ENCODE data around the gene SFT2D2.

The SFT2D2 gene

DNA sequence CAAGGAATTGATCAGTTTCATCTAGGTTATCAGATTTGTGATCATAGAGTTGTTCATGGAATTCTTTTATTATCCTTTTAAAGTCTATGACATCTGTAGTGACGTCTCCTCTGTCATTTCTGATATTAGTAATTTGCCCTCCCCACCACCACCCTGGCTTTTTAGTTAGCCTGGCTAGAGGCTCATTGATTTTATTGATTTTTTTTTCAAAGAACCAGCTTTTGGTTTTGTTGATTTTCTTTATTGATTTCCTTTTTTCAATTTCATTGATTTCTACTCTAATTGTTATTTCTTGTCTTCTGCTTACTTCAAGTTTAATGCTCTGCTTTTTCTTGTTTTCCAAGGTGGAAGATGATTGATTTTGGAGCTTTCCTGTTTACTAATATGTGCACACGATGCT is 31.6 kb downstream of the SFT2D2 start:
- no peak for FAIRE-seq
- no peak for TF ChIP-seq POLR2A (IDR thresholded peaks at IDR 0.05; ENCODE audit: low read depth, low read length)
- TF ChIP-seq POLR2AphosphoS5 (IDR thresholded peaks at IDR 0.05; ENCODE audit: low read depth, low read length) = no peak
- no peak for TF ChIP-seq SPI1 (IDR thresholded peaks at IDR 0.05; ENCODE audit: low read depth, low read length)
- no peak for TF ChIP-seq POU2F2 (IDR thresholded peaks at IDR 0.05; ENCODE audit: low read depth, low read length)
- no peak for TF ChIP-seq PAX5 (IDR thresholded peaks at IDR 0.05; ENCODE audit: insufficient read depth, low read length, severe bottlenecking)
- no peak for TF ChIP-seq TAF1 (IDR thresholded peaks at IDR 0.05; ENCODE audit: low read depth, low read length)
- no peak for DNase-seq (ENCODE audit: insufficient read length, low spot score)

DNA sequence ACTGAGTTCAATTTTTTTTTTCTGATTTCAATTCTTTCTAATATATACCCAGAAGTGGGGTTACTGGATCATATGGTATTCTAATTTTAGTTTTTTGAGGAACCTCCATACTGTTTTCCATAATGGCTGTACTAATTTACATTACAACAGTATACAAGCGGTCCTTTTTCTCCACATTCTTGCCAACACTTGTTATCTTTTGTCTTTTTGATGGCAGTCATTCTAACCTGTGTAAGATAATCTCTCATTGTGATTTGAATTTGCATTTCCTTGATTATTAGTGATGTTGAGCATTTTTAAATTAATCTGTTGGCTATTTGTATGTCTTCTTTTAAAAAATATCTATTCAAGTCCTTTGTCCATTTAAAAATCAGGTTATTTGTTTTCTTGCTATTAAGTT is 33.8 kb downstream of the SFT2D2 start:
- TF ChIP-seq POLR2A (IDR thresholded peaks at IDR 0.05; ENCODE audit: low read depth, low read length) = no peak
- TF ChIP-seq POLR2AphosphoS5 (IDR thresholded peaks at IDR 0.05; ENCODE audit: low read depth, low read length) = no peak
- TF ChIP-seq TAF1 (IDR thresholded peaks at IDR 0.05; ENCODE audit: low read depth, low read length) = no peak
- TF ChIP-seq POU2F2 (IDR thresholded peaks at IDR 0.05; ENCODE audit: low read depth, low read length) = no peak
- TF ChIP-seq PAX5 (IDR thresholded peaks at IDR 0.05; ENCODE audit: insufficient read depth, low read length, severe bottlenecking) = no peak
- no peak for TF ChIP-seq SPI1 (IDR thresholded peaks at IDR 0.05; ENCODE audit: low read depth, low read length)
- DNase-seq (ENCODE audit: insufficient read length, low spot score) (no peak), FAIRE-seq (no peak)

DNA sequence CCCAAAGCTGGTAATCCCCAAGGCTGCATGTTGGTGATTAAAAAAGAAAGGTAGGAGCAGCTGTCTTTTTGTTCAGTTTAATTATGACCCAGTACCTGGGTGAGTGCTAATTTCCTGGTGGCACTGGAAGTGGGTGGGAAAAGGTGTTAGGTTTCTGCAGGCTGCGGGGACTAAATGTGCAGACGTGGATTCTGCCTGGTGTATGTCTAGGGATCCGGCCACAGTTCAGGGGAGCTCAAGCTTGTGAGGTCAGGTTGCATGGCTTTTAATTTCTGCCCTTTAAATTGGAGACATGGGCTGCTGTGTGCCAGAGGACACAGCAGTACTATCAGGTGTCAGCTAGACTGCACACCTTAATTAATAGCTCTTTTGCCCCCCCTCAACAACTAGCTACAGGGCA is 34.6 kb downstream of the SFT2D2 start:
- TF ChIP-seq POU2F2 (IDR thresholded peaks at IDR 0.05; ENCODE audit: low read depth, low read length) (no peak), PAX5 (IDR thresholded peaks at IDR 0.05; ENCODE audit: insufficient read depth, low read length, severe bottlenecking) (no peak), TAF1 (IDR thresholded peaks at IDR 0.05; ENCODE audit: low read depth, low read length) (no peak), SPI1 (IDR thresholded peaks at IDR 0.05; ENCODE audit: low read depth, low read length) (no peak), POLR2A (IDR thresholded peaks at IDR 0.05; ENCODE audit: low read depth, low read length) (no peak), POLR2AphosphoS5 (IDR thresholded peaks at IDR 0.05; ENCODE audit: low read depth, low read length) (no peak)
- no peak for DNase-seq (ENCODE audit: insufficient read length, low spot score)
- no peak for FAIRE-seq

DNA sequence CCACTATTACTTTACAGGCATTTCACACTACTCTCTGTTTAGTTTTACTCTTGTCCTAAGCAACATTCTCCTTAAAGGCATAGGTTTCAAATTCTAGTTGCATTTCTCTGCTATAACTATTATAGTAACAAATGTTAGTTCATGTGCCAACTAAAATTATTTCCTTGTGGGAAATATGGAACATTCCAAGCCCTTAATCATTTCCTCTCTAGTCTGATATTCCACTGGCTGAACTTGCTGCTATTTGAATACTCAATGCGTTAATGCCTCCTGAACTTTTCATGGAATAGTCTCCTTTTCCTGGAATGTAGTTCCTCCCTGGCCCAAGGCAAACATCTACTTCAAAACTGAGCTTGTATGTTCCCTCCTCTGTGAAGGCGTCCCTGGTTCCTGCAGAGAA is 35.6 kb downstream of the SFT2D2 start:
- TF ChIP-seq POLR2A (IDR thresholded peaks at IDR 0.05; ENCODE audit: low read depth, low read length) (no peak), POLR2AphosphoS5 (IDR thresholded peaks at IDR 0.05; ENCODE audit: low read depth, low read length) (no peak), TAF1 (IDR thresholded peaks at IDR 0.05; ENCODE audit: low read depth, low read length) (no peak), POU2F2 (IDR thresholded peaks at IDR 0.05; ENCODE audit: low read depth, low read length) (no peak), PAX5 (IDR thresholded peaks at IDR 0.05; ENCODE audit: insufficient read depth, low read length, severe bottlenecking) (no peak), SPI1 (IDR thresholded peaks at IDR 0.05; ENCODE audit: low read depth, low read length) (no peak)
- no peak for DNase-seq (ENCODE audit: insufficient read length, low spot score)
- FAIRE-seq = no peak

DNA sequence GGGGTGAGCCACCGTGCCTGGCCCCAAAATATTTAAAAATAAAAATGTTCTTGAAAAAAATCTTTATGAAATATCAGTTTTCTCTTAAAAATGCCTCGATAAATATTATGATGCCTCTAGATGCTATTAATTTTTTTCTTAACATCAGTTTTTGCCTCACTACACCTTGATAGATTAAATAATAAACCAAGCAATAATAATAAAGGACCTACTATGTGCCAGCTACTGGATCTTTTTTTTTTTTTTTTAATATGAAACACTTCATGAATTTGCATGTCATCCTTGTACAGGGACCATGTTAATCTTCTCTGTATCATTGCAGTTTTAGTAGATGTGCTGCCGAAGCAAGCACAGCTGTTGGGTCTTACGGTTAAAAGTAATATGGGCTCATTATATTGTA is 37.3 kb downstream of the SFT2D2 start:
- no peak for TF ChIP-seq POLR2A (IDR thresholded peaks at IDR 0.05; ENCODE audit: low read depth, low read length)
- TF ChIP-seq PAX5 (IDR thresholded peaks at IDR 0.05; ENCODE audit: insufficient read depth, low read length, severe bottlenecking) = no peak
- no peak for TF ChIP-seq POU2F2 (IDR thresholded peaks at IDR 0.05; ENCODE audit: low read depth, low read length)
- TF ChIP-seq SPI1 (IDR thresholded peaks at IDR 0.05; ENCODE audit: low read depth, low read length) = no peak
- no peak for TF ChIP-seq TAF1 (IDR thresholded peaks at IDR 0.05; ENCODE audit: low read depth, low read length)
- no peak for TF ChIP-seq POLR2AphosphoS5 (IDR thresholded peaks at IDR 0.05; ENCODE audit: low read depth, low read length)
- FAIRE-seq = no peak
- DNase-seq (ENCODE audit: insufficient read length, low spot score) = no peak

DNA sequence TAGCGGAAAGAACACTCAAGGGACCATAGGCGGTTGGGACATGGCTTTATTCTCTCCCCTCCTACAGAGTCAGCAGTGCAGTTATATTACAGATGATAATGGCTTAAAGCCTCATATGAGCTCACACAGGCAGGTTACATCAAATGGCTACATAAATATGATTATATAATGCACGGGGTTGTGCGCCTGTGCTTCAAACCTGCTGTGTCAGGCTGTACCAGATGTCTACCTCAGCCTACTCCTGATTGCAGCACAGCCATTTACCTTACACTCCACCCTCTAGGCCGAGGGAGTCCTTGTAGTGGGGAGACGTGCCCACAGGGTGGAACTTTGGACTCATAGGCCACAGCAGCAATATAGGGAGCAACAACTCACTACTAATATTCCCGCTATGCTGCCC is 38.5 kb downstream of the SFT2D2 start:
- FAIRE-seq = no peak
- DNase-seq (ENCODE audit: insufficient read length, low spot score) = no peak
- TF ChIP-seq POLR2A (IDR thresholded peaks at IDR 0.05; ENCODE audit: low read depth, low read length) (no peak), SPI1 (IDR thresholded peaks at IDR 0.05; ENCODE audit: low read depth, low read length) (no peak), POU2F2 (IDR thresholded peaks at IDR 0.05; ENCODE audit: low read depth, low read length) (no peak), PAX5 (IDR thresholded peaks at IDR 0.05; ENCODE audit: insufficient read depth, low read length, severe bottlenecking) (no peak), TAF1 (IDR thresholded peaks at IDR 0.05; ENCODE audit: low read depth, low read length) (no peak), POLR2AphosphoS5 (IDR thresholded peaks at IDR 0.05; ENCODE audit: low read depth, low read length) (no peak)

DNA sequence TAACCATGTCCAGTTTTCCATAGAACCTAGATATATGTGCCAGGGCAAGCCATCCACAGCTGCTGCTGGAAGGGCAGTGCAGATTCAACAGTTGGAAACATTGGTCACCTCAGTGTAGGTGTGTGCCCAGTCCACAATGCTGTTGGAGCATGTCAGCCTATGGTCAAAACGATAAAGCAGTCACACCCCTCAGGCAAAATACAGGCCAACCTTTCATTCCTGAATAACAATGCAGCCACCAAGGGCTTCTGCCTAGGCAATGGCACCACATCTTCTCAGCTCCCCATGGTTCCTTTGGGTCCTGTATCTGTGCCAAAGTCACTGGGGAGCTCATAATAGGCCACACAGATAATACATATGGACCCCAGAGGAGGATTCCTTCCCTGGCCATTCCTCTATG is 39.8 kb downstream of the SFT2D2 start:
- TF ChIP-seq TAF1 (IDR thresholded peaks at IDR 0.05; ENCODE audit: low read depth, low read length) = no peak
- no peak for TF ChIP-seq POLR2A (IDR thresholded peaks at IDR 0.05; ENCODE audit: low read depth, low read length)
- no peak for TF ChIP-seq POU2F2 (IDR thresholded peaks at IDR 0.05; ENCODE audit: low read depth, low read length)
- TF ChIP-seq PAX5 (IDR thresholded peaks at IDR 0.05; ENCODE audit: insufficient read depth, low read length, severe bottlenecking) = no peak
- TF ChIP-seq POLR2AphosphoS5 (IDR thresholded peaks at IDR 0.05; ENCODE audit: low read depth, low read length) = no peak
- TF ChIP-seq SPI1 (IDR thresholded peaks at IDR 0.05; ENCODE audit: low read depth, low read length) = no peak
- no peak for FAIRE-seq
- no peak for DNase-seq (ENCODE audit: insufficient read length, low spot score)

DNA sequence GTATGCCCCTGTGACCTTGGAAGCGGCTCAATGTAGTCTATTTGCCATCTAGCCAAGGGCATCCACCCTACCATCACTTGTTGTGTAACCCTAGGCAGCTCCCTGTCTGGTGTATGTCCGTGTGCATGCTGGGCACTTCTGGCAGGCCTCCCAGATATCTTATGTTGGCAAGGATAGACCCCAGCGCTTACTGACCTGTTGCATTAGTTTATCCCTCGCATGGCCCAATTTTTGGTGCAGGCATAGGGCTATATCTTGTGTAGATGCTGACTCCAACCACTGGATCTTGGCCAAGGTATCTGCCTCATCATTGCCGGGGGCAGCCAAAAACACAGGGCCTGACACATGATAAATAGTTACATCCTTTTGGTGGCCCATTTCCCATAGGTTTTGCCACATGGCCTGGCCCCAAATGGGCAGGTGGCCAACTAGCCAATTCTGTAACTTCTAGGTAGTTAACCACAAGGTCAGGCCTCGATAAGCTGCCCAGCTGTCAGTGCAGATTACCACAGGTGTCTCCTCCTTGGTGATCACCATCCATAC is 40.9 kb downstream of the SFT2D2 start:
- TF ChIP-seq SPI1 (IDR thresholded peaks at IDR 0.05; ENCODE audit: low read depth, low read length) (no peak), POU2F2 (IDR thresholded peaks at IDR 0.05; ENCODE audit: low read depth, low read length) (no peak), POLR2AphosphoS5 (IDR thresholded peaks at IDR 0.05; ENCODE audit: low read depth, low read length) (no peak)
- no peak for FAIRE-seq
- no peak for DNase-seq (ENCODE audit: insufficient read length, low spot score)

DNA sequence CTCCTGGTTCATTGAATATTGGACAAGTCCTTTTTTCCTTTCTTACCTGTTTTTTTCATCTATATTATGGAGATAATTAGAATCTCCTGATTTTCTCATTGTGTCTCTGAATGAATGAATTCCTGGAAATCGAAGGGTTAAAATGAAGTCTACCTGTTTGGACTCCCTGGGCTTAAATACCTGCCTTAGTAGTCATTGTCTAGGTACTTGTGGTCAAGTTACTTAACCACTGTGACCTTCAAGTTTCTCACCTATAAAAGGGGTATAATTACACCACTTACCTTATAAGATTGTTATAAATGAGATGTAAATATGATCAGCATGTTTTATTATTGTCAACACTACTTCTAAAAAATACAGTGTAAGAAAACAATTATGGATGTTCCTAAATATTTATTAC is 45.8 kb downstream of the SFT2D2 start:
- TF ChIP-seq SPI1 (IDR thresholded peaks at IDR 0.05; ENCODE audit: low read depth, low read length) (no peak), PAX5 (IDR thresholded peaks at IDR 0.05; ENCODE audit: insufficient read depth, low read length, severe bottlenecking) (no peak), TAF1 (IDR thresholded peaks at IDR 0.05; ENCODE audit: low read depth, low read length) (no peak)
- DNase-seq (ENCODE audit: insufficient read length, low spot score) = no peak
- no peak for FAIRE-seq

DNA sequence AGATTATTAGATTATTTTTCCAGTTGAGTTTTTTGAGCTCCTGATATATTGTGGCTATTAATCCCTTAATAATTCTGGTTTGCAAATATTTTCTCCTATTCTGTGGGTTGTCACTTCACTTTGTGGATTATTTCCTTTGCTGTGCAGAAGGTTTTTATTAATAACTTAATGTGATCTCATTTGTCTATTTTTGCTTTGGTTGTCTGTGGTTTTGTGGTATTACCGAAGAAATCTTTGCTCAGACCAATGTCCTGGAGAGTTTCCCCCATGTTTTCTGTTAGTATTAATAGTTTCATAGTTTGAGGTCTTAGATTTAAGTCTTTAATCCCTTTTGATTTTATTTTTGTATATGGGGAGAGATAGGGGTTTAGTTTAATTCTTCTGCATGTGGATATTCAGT is 47.8 kb downstream of the SFT2D2 start:
- no peak for DNase-seq (ENCODE audit: insufficient read length, low spot score)
- TF ChIP-seq SPI1 (IDR thresholded peaks at IDR 0.05; ENCODE audit: low read depth, low read length) (no peak), POU2F2 (IDR thresholded peaks at IDR 0.05; ENCODE audit: low read depth, low read length) (no peak), TAF1 (IDR thresholded peaks at IDR 0.05; ENCODE audit: low read depth, low read length) (no peak), POLR2AphosphoS5 (IDR thresholded peaks at IDR 0.05; ENCODE audit: low read depth, low read length) (no peak), PAX5 (IDR thresholded peaks at IDR 0.05; ENCODE audit: insufficient read depth, low read length, severe bottlenecking) (no peak), POLR2A (IDR thresholded peaks at IDR 0.05; ENCODE audit: low read depth, low read length) (no peak)
- FAIRE-seq = no peak
